ENCODE results near the gene DEFB121. TPM values are rescaled to one million over a fixed set of nuclear protein-coding genes. Genes with fewer than 3 reads are reported as not detected.

The DEFB121 gene
- total RNA-seq, 1 experiment from 2014 or later: not detected

DNA sequence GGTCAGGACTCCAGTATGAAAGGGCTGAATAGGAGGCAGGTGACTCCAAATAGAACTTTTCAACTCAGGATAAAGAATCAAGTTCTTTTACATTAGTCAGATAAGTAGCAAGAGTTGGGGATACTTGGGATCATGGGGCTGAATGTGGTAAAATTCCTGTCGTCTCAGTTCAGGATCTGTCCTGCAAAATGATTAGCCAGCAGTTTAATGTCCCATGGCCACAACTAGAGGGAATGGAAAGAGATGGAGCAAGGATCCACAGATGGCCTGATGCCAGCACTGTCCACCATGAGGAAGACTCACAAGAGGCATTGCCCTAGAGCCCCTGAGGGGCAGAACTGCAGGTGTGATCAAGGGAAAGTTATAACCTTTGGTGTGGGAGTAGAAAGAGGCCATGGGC lies 2.1 kb downstream of the DEFB121 start:
- H3K4me2 ChIP-seq (ENCODE audit: low read length): no peak overlapping the region
- H3K79me2 ChIP-seq (ENCODE audit: insufficient read depth, low read length): no peaks in the 10 kb centered on the region
- DNase-seq (ENCODE audit: low read depth, low spot score): no peak
- no peak overlapping the region for H3K9ac ChIP-seq (ENCODE audit: low read length)
- H3K4me1 ChIP-seq (ENCODE audit: control insufficient read depth in 1 of 2, insufficient read depth in 2 of 2, low read length in 2 of 2): no peaks in the 10 kb centered on the region
- no peak for ATAC-seq
- no peaks in the 10 kb centered on the region for H3K9me2 ChIP-seq (ENCODE audit: insufficient read depth)
- H3K27me3 ChIP-seq (ENCODE audit: insufficient read depth, low read length): peaks cover 23% of the 10 kb centered on the region
- ChIA-PET RAD21 (ENCODE audit: low non-redundant PET in 1 of 2, low total read pairs in 2 of 2, uncharacterized antibody in 2 of 2, unreplicated experiment in 2 of 2) (no interaction called here), CTCF (no interaction called here), POLR2A (no interaction called here)
- BruUV-seq (replicated peaks): no TSS peak
- no peak overlapping the region for H3K4me3 ChIP-seq (replicated peaks in 1 of 2; ENCODE audit: low read depth in 1 of 2, low read length in 2 of 2)
- no peak overlapping the region for H2AFZ ChIP-seq (ENCODE audit: low read depth, low read length, poor library complexity, severe bottlenecking)
- no peaks in the 10 kb centered on the region for H3K9me3 ChIP-seq (ENCODE audit: control insufficient read depth in 1 of 2, insufficient read depth in 1 of 2, low read depth in 1 of 2, low read length in 2 of 2)
- TF ChIP-seq ZFX (IDR thresholded peaks at IDR 0.05) (no peak), ELF1 (IDR thresholded peaks at IDR 0.05; ENCODE audit: borderline replicate concordance, low read depth) (no peak), SIN3A (IDR thresholded peaks at IDR 0.05; ENCODE audit: low read depth) (no peak), POLR2A (IDR thresholded peaks at IDR 0.05; ENCODE audit: borderline replicate concordance, extremely low read depth, insufficient read depth, insufficient read length) (no peak), EZH2 (IDR thresholded peaks at IDR 0.05) (no peak), JUND (IDR thresholded peaks at IDR 0.05) (no peak), EZH2phosphoT487 (IDR thresholded peaks at IDR 0.05; ENCODE audit: borderline replicate concordance) (no peak), ATF3 (IDR thresholded peaks at IDR 0.05) (no peak), EGR1 (IDR thresholded peaks at IDR 0.05; ENCODE audit: low read depth) (no peak)
- TF ChIP-seq, protein P1, sequence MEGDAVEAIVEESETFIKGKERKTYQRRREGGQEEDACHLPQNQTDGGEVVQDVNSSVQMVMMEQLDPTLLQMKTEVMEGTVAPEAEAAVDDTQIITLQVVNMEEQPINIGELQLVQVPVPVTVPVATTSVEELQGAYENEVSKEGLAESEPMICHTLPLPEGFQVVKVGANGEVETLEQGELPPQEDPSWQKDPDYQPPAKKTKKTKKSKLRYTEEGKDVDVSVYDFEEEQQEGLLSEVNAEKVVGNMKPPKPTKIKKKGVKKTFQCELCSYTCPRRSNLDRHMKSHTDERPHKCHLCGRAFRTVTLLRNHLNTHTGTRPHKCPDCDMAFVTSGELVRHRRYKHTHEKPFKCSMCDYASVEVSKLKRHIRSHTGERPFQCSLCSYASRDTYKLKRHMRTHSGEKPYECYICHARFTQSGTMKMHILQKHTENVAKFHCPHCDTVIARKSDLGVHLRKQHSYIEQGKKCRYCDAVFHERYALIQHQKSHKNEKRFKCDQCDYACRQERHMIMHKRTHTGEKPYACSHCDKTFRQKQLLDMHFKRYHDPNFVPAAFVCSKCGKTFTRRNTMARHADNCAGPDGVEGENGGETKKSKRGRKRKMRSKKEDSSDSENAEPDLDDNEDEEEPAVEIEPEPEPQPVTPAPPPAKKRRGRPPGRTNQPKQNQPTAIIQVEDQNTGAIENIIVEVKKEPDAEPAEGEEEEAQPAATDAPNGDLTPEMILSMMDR (IDR thresholded peaks at IDR 0.05 in 2 of 3, conservative IDR thresholded peaks at IDR 0.05 in 1 of 3; ENCODE audit: borderline replicate concordance in 1 of 3, insufficient read depth in 1 of 3, low read depth in 2 of 3, low read length in 2 of 3): no peak
- intact Hi-C loops (cut with micrococcal nuclease): no loop called here
- no peaks in the 10 kb centered on the region for H3K36me3 ChIP-seq (ENCODE audit: control insufficient read depth in 1 of 2, insufficient read depth in 2 of 2, low read length in 2 of 2)
- H3K27ac ChIP-seq (ENCODE audit: low read depth, low read length): no peak overlapping the region
- no peaks in the 10 kb centered on the region for H4K20me1 ChIP-seq (ENCODE audit: insufficient read depth)

DNA sequence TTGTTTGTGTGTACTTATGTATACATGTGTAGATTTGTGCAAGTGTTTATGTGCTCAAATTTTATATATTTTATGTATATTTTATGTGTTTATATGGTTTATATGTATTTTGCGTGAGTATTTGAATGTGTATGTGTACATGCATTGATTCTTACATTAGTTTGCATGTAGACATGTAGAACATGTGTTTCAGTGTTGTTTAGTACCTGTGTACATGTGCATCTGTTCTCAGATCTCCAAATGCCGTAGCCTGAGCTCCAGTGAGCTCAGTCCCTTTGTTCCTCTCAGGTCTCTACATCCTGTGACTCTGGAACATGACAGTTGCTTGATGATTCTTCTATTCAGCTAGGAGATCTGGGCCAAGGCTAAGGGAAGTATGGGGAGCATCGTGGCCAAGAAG lies 11.1 kb downstream of the DEFB121 start:
- no peak for ATAC-seq
- no peaks in the 10 kb centered on the region for H3K4me1 ChIP-seq (ENCODE audit: control insufficient read depth in 1 of 2, insufficient read depth in 2 of 2, low read length in 2 of 2)
- H3K9me3 ChIP-seq (ENCODE audit: control insufficient read depth in 1 of 2, insufficient read depth in 1 of 2, low read depth in 1 of 2, low read length in 2 of 2): no peaks in the 10 kb centered on the region
- H3K9me2 ChIP-seq (ENCODE audit: insufficient read depth): no peaks in the 10 kb centered on the region
- peaks cover 14% of the 10 kb centered on the region; the same call in 1 of the 2 replicates for H3K27me3 ChIP-seq (ENCODE audit: insufficient read depth, low read length)
- intact Hi-C loops (cut with micrococcal nuclease): no loop called here
- no peaks in the 10 kb centered on the region for H3K36me3 ChIP-seq (ENCODE audit: control insufficient read depth in 1 of 2, insufficient read depth in 2 of 2, low read length in 2 of 2)
- BruUV-seq (replicated peaks): no TSS peak
- DNase-seq (ENCODE audit: low read depth, low spot score): no peak
- POLR2A ChIA-PET: no interaction called here
- H3K79me2 ChIP-seq (ENCODE audit: insufficient read depth, low read length): no peaks in the 10 kb centered on the region
- no peak for TF ChIP-seq EZH2phosphoT487 (IDR thresholded peaks at IDR 0.05; ENCODE audit: borderline replicate concordance)
- TF ChIP-seq ZFX (IDR thresholded peaks at IDR 0.05): no peak
- no peak for TF ChIP-seq ELF1 (IDR thresholded peaks at IDR 0.05; ENCODE audit: borderline replicate concordance, low read depth)
- no peaks in the 10 kb centered on the region for H4K20me1 ChIP-seq (ENCODE audit: insufficient read depth)
- H3K27ac ChIP-seq (ENCODE audit: low read depth, low read length): no peak overlapping the region
- CTCF ChIA-PET: no interaction called here
- H3K9ac ChIP-seq (ENCODE audit: low read length): no peak overlapping the region
- H2AFZ ChIP-seq (ENCODE audit: low read depth, low read length, poor library complexity, severe bottlenecking): no peak overlapping the region
- no peak overlapping the region for H3K4me3 ChIP-seq (replicated peaks in 1 of 2; ENCODE audit: low read depth in 1 of 2, low read length in 2 of 2)
- H3K4me2 ChIP-seq (ENCODE audit: low read length): no peak overlapping the region
- RAD21 ChIA-PET (ENCODE audit: low non-redundant PET in 1 of 2, low total read pairs in 2 of 2, uncharacterized antibody in 2 of 2, unreplicated experiment in 2 of 2): no interaction called here

Measured in HCT116 (cell line).